Keratinocyte (primary cell): Measurements from ENCODE around the gene KRTAP5-8. TPM values are rescaled to one million over a fixed set of nuclear protein-coding genes. Genes with fewer than 3 reads are reported as not detected.

Experiments used
- DNase-seq: peaks from one replicate; pipeline ENCODE4 v3.0.0-alpha.2; 2011; ENCODE audit warnings: low read depth, missing footprints, low spot score
- FAIRE-seq: peaks from 2 replicates; lab custom pipeline; 2011; peaks lifted over from hg19 to GRCh38; lab: Jason Lieb, UNC
- H2AFZ ChIP-seq: 2 replicates; pipeline ENCODE4 v1.6.0; 2012; ENCODE audit warnings: low read length, control low read depth, inconsistent platforms; ENCODE audit not compliant: control insufficient read depth
- H3K27ac ChIP-seq: 2 replicates; pipeline ENCODE4 v1.5.1; 2011; ENCODE audit warnings: low read length; ENCODE audit not compliant: control insufficient read depth, insufficient read depth
- H3K27me3 ChIP-seq: 3 replicates; pipeline ENCODE4 v1.6.0; 2011; ENCODE audit warnings: low read length; ENCODE audit not compliant: control insufficient read depth, insufficient read depth; ENCODE audit errors: extremely low read depth
- H3K36me3 ChIP-seq, 2 experiments: 2 replicates in 1 of 2; 3 replicates in 1 of 2; pipeline ENCODE4 v1.5.1; 2011; ENCODE audit warnings: low read length in 2 of 2, mild to moderate bottlenecking in 1 of 2; ENCODE audit not compliant: control insufficient read depth in 2 of 2, insufficient read depth in 2 of 2; ENCODE audit errors: extremely low read depth in 1 of 2
- H3K4me1 ChIP-seq: 3 replicates; pipeline ENCODE4 v1.5.1; 2011; ENCODE audit warnings: low read length; ENCODE audit not compliant: control insufficient read depth, insufficient read depth; ENCODE audit errors: extremely low read depth
- H3K4me2 ChIP-seq: 3 replicates; pipeline ENCODE4 v1.6.0; 2011; ENCODE audit warnings: low read depth, low read length; ENCODE audit not compliant: control insufficient read depth, insufficient read depth; ENCODE audit errors: extremely low read depth
- H3K4me3 ChIP-seq, 3 experiments: fragments of 200-600 bp in 1 of 3; sonication (generic) in 1 of 3; 2 replicates in 2 of 3; 3 replicates in 1 of 3; pipeline ENCODE4 v1.5.1; 2011 to 2016; ENCODE audit warnings: low read length in 3 of 3, mild to moderate bottlenecking in 3 of 3, control low read depth in 2 of 3, inconsistent platforms in 1 of 3, low read depth in 1 of 3, mixed read lengths in 1 of 3, mixed run types in 1 of 3, moderate library complexity in 1 of 3; ENCODE audit not compliant: control insufficient read depth in 2 of 3, insufficient read depth in 2 of 3; ENCODE audit errors: extremely low read depth in 1 of 3
- H3K79me2 ChIP-seq: 2 replicates; pipeline ENCODE4 v1.6.0; 2012; ENCODE audit warnings: low read length; ENCODE audit not compliant: control insufficient read depth, insufficient read depth
- H3K9ac ChIP-seq: 3 replicates; pipeline ENCODE4 v1.6.0; 2011; ENCODE audit warnings: low read length; ENCODE audit not compliant: control insufficient read depth, insufficient read depth; ENCODE audit errors: extremely low read depth
- H3K9me1 ChIP-seq: 3 replicates; pipeline ENCODE4 v1.6.0; 2011; ENCODE audit warnings: low read length; ENCODE audit not compliant: control insufficient read depth, insufficient read depth; ENCODE audit errors: extremely low read depth
- H3K9me3 ChIP-seq: 2 replicates; pipeline ENCODE4 v1.5.1; 2012; ENCODE audit warnings: low read depth, low read length; ENCODE audit not compliant: control insufficient read depth
- H4K20me1 ChIP-seq: 3 replicates; pipeline ENCODE4 v1.6.0; 2011; ENCODE audit warnings: low read length; ENCODE audit not compliant: control insufficient read depth, insufficient read depth; ENCODE audit errors: extremely low read depth
- EZH2 ChIP-seq: IDR thresholded peaks from one replicate; pipeline ENCODE4 v1.6.1; 2012; ENCODE audit warnings: inconsistent platforms, mild to moderate bottlenecking, low read length, moderate library complexity
- dilution Hi-C: fragments of 300-500 bp; cut with MboI; formaldehyde crosslinking; loops from one replicate; pipeline ENCODE4 v1.7.0; 2020; ENCODE audit warnings: low sequenced_read_pairs; ENCODE audit not compliant: extremely low pct_ligation_motif_present
- polyA plus RNA-seq, 5 experiments: library from polyadenylated mRNA; depleted of rRNA in 3 of 5; stranded (reverse) in 3 of 5; stranded (forward) in 1 of 5; unstranded in 1 of 5; fragments of >200 nt; gene quantifications; 1 replicate in 1 of 5; 2 replicates in 3 of 5; 3 replicates in 1 of 5; pipeline versions ENCODE4 v1.2.1 to v1.2.3, GENCODE V29; 2011 to 2012; ENCODE audit warnings: missing spikeins in 2 of 5, low read depth in 1 of 5, low replicate concordance in 1 of 5
- TF ChIP-seq, protein P1 (sequence below), 3 experiments: IDR thresholded peaks in 1 of 3; conservative IDR thresholded peaks in 1 of 3; optimal IDR thresholded peaks in 1 of 3; 2 replicates in 2 of 3; 3 replicates in 1 of 3; pipeline versions ENCODE3 to v1.5.1; 2011; ENCODE audit warnings: low read length in 3 of 3, mild to moderate bottlenecking in 3 of 3, moderate library complexity in 2 of 3, control low read depth in 1 of 3, inconsistent platforms in 1 of 3; ENCODE audit not compliant: insufficient read depth in 2 of 3; ENCODE audit errors: extremely low read depth in 1 of 3

The KRTAP5-8 gene
- polyA plus RNA-seq, 1 donor (not counting 4 experiments of a cell fraction or from before 2014, with no cell fraction given) = not detected

DNA sequence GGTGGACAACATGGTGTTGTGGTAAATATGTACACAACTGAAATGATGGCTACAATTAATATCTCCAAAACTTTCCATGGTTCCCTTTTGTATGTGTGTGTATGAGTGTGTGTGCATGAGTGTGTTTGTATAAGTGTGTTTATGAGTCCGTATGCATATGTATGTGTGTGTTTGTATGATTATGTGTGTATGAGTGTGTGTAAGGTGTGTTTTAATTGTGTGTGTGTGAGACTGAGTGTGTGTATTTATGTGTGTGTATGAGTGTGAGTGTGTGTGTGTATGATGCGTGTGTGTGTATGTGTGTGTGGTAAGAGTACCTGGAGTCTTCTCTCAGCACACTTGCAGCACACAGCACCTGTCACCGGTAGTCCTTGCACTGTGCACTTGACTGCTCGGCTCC lies 18.2 kb downstream of the KRTAP5-8 start:
- H2AFZ ChIP-seq = no peak overlapping the region
- no peak for FAIRE-seq
- dilution Hi-C loops = no loop called here

DNA sequence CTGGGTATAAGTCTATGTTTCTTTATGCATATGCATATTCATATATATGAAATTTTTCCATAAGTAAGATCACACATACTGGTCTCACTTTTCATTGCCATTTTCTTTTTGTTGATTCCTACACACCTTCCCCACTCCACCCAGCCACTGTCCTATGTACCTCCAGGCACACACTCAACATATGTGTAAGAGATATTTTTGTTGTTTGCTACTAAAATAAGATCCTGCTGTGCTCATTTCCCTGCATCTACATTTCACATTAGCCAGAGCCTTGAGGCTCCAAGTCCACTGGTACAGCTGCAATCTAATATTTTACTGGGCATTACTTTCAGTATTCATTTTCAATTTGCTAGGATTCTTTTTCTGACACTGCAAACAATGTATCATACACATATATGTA lies 19.4 kb downstream of the KRTAP5-8 start:
- Histone ChIP-seq H3K4me2 (no peak overlapping the region), H2AFZ (no peak overlapping the region), H3K4me1 (no peaks in the 10 kb centered on the region)

More for the DNA sequence above, 18.2 kb downstream of the KRTAP5-8 start:
- H3K4me2 ChIP-seq = no peak overlapping the region
- H3K27me3 ChIP-seq = peaks cover 4% of the 10 kb centered on the region
- H3K9ac ChIP-seq = no peak overlapping the region
- no peaks in the 10 kb centered on the region for H3K4me1 ChIP-seq
- H3K9me1 ChIP-seq = no peaks in the 10 kb centered on the region
- H3K36me3 ChIP-seq = no peaks in the 10 kb centered on the region
- DNase-seq = no peak
- no peak overlapping the region for H3K4me3 ChIP-seq
- no peaks in the 10 kb centered on the region for H3K79me2 ChIP-seq
- no peak overlapping the region for H3K27ac ChIP-seq
- H4K20me1 ChIP-seq = no peaks in the 10 kb centered on the region
- no peak for TF ChIP-seq EZH2
- TF ChIP-seq, protein P1, sequence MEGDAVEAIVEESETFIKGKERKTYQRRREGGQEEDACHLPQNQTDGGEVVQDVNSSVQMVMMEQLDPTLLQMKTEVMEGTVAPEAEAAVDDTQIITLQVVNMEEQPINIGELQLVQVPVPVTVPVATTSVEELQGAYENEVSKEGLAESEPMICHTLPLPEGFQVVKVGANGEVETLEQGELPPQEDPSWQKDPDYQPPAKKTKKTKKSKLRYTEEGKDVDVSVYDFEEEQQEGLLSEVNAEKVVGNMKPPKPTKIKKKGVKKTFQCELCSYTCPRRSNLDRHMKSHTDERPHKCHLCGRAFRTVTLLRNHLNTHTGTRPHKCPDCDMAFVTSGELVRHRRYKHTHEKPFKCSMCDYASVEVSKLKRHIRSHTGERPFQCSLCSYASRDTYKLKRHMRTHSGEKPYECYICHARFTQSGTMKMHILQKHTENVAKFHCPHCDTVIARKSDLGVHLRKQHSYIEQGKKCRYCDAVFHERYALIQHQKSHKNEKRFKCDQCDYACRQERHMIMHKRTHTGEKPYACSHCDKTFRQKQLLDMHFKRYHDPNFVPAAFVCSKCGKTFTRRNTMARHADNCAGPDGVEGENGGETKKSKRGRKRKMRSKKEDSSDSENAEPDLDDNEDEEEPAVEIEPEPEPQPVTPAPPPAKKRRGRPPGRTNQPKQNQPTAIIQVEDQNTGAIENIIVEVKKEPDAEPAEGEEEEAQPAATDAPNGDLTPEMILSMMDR (optimal IDR thresholded peaks at IDR 0.05 in 1 of 3, IDR thresholded peaks at IDR 0.05 in 1 of 3, conservative IDR thresholded peaks at IDR 0.05 in 1 of 3; ENCODE audit: extremely low read depth in 1 of 3, insufficient read depth in 2 of 3, low read length in 3 of 3) = no peak
- H3K9me3 ChIP-seq = no peaks in the 10 kb centered on the region

More for the DNA sequence above, 19.4 kb downstream of the KRTAP5-8 start:
- Histone ChIP-seq H3K27me3 (peaks cover 4% of the 10 kb centered on the region), H3K9me1 (no peaks in the 10 kb centered on the region), H4K20me1 (no peaks in the 10 kb centered on the region), H3K27ac (no peak overlapping the region), H3K9ac (no peak overlapping the region), H3K9me3 (peaks cover 3% of the 10 kb centered on the region), H3K36me3 (no peaks in the 10 kb centered on the region), H3K79me2 (no peaks in the 10 kb centered on the region), H3K4me3 (no peak overlapping the region)
- no peak for DNase-seq
- dilution Hi-C loops = no loop called here
- no peak for FAIRE-seq
- TF ChIP-seq, protein P1 (optimal IDR thresholded peaks at IDR 0.05 in 1 of 3, IDR thresholded peaks at IDR 0.05 in 1 of 3, conservative IDR thresholded peaks at IDR 0.05 in 1 of 3; ENCODE audit: extremely low read depth in 1 of 3, insufficient read depth in 2 of 3, low read length in 3 of 3) = no peak
- no peak for TF ChIP-seq EZH2
